PC-9 (cell line): ENCODE measurements around the gene DPP10. TPM values are rescaled to one million over a fixed set of nuclear protein-coding genes. Genes with fewer than 3 reads are reported as not detected.

Source experiments
- BruUV-seq: library from RNA; stranded (reverse); fragments of 400-500 nt; replicated peaks from 2 replicates; lab custom pipeline; 2021; lab: Mats Ljungman, UMichigan
- CTCF ChIA-PET: fragments of 300-600 bp; sonication (Branson Sonifier 250); formaldehyde crosslinking; loops from one replicate; lab custom pipeline; 2022; ENCODE audit warnings: antibody characterized with exemption; lab: Charles Lee
- POLR2A ChIA-PET: fragments of 300-600 bp; sonication (Branson Sonifier 250); formaldehyde crosslinking; loops from one replicate; lab custom pipeline; 2022; ENCODE audit warnings: antibody characterized with exemption; ENCODE audit not compliant: unreplicated experiment; lab: Charles Lee
- DNase-seq, 2 experiments: peaks; one replicate each; pipeline versions ENCODE4 v3.0.0 to v3.0.0-alpha.2; 2015 to 2022; ENCODE audit warnings: mixed read lengths in 1 of 2
- H2AFZ ChIP-seq: fragments of 200-600 bp; sonication (generic); 2 replicates; pipeline ENCODE4 v1.8.1; 2017; ENCODE audit warnings: antibody characterized with exemption
- H3F3A ChIP-seq: fragments of 200-600 bp; sonication (generic); 2 replicates; pipeline ENCODE4 v1.8.1; 2017; ENCODE audit warnings: antibody characterized with exemption, mild to moderate bottlenecking, low read depth; ENCODE audit not compliant: insufficient read depth
- H3K27ac ChIP-seq: fragments of 200-600 bp; sonication (generic); 2 replicates; pipeline ENCODE4 v1.6.1; 2016; ENCODE audit warnings: mixed run types
- H3K27me3 ChIP-seq: fragments of 200-600 bp; sonication (generic); 2 replicates; pipeline ENCODE4 v1.6.1; 2016; ENCODE audit warnings: low read depth, mixed run types; ENCODE audit not compliant: insufficient read depth
- H3K36me3 ChIP-seq: fragments of 200-600 bp; sonication (generic); 2 replicates; pipeline ENCODE4 v1.6.1; 2016; ENCODE audit warnings: low read depth, mixed run types
- H3K4me1 ChIP-seq: fragments of 200-600 bp; sonication (generic); replicated peaks from 2 replicates; pipeline ENCODE4 v1.6.1; 2016; ENCODE audit warnings: mixed run types; ENCODE audit not compliant: insufficient read depth
- H3K4me2 ChIP-seq: fragments of 200-600 bp; sonication (generic); 2 replicates; pipeline ENCODE4 v1.6.1; 2017; ENCODE audit warnings: mixed run types
- H3K4me3 ChIP-seq: fragments of 200-600 bp; sonication (generic); 2 replicates; pipeline ENCODE4 v1.6.1; 2016; ENCODE audit warnings: mixed run types
- H3K79me2 ChIP-seq: fragments of 200-600 bp; sonication (generic); 2 replicates; pipeline ENCODE4 v1.6.1; 2017; ENCODE audit warnings: low read depth, mixed run types
- H3K9me2 ChIP-seq: fragments of 200-600 bp; sonication (generic); 2 replicates; pipeline ENCODE4 v1.8.1; 2017; ENCODE audit warnings: mild to moderate bottlenecking; ENCODE audit not compliant: insufficient read depth
- H3K9me3 ChIP-seq: fragments of 200-600 bp; sonication (generic); 2 replicates; pipeline ENCODE4 v1.8.1; 2016; ENCODE audit warnings: low read depth; ENCODE audit not compliant: insufficient read depth
- H4K20me1 ChIP-seq: fragments of 200-600 bp; sonication (generic); 2 replicates; pipeline ENCODE4 v1.8.1; 2017; ENCODE audit not compliant: insufficient read depth
- CTCF ChIP-seq: fragments of 200-600 bp; sonication (generic); conservative IDR thresholded peaks from 2 replicates; pipeline ENCODE4 v1.6.1; 2017; ENCODE audit warnings: mixed run types, antibody characterized with exemption, mild to moderate bottlenecking, moderate library complexity
- EZH2 ChIP-seq: fragments of 200-600 bp; sonication (generic); IDR thresholded peaks from 2 replicates; pipeline ENCODE4 v1.8.0; 2017; ENCODE audit warnings: antibody characterized with exemption, low read depth
- intact Hi-C: fragments of 100-400 bp; cut with micrococcal nuclease; formaldehyde crosslinking; loops from one replicate; pipeline ENCODE4 v1.10.0; 2022; ENCODE audit not compliant: unreplicated experiment
- total RNA-seq: library from RNA; stranded (reverse); gene quantifications from 2 replicates; pipeline ENCODE4 v1.2.3, GENCODE V29; 2021

DPP10 gene
- total RNA-seq, 1 experiment from 2014 or later, result not detected

DNA sequence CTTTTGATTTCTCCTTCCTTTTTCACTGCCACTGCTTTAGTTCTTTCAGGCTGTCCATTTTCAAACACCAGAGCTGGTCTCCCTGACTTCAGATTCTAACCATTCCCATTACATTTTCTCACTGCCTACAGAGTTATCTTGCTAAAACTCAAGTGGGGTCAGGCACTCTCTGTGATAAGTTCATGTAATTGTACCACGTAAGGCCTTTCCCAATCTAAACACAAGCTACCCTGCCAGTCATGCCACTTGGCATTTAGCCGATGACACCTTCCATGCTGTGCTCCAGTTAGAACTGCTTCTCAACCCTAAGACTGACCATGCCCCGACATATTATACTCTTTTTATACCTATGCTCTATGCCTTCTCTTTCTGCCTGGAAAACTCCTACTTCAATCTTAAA lies 592.4 kb downstream of the DPP10 start:
- H3K27me3 ChIP-seq, result no peaks in the 10 kb centered on the region
- H2AFZ ChIP-seq, result no peak overlapping the region
- CTCF ChIA-PET, result no interaction called here
- no peaks in the 10 kb centered on the region for H3K9me3 ChIP-seq
- H3K4me3 ChIP-seq, result no peak overlapping the region
- H3K79me2 ChIP-seq, result no peaks in the 10 kb centered on the region
- DNase-seq, result no peak
- no peaks in the 10 kb centered on the region for H3K4me1 ChIP-seq
- no peaks in the 10 kb centered on the region; the same call in 1 of the 2 replicates for H3K9me2 ChIP-seq
- no peaks in the 10 kb centered on the region for H4K20me1 ChIP-seq
- no peak for TF ChIP-seq EZH2
- no peak overlapping the region for H3K27ac ChIP-seq
- intact Hi-C loops, result no loop called here
- no peak overlapping the region for H3K4me2 ChIP-seq
- no peaks in the 10 kb centered on the region for H3K36me3 ChIP-seq
- H3F3A ChIP-seq, result no peaks in the 10 kb centered on the region
- POLR2A ChIA-PET, result no interaction called here
- BruUV-seq, result no TSS peak

GRCh38 chr2:115036818-115037217 lies 594.4 kb downstream of the DPP10 start:
- H4K20me1 ChIP-seq, result no peaks in the 10 kb centered on the region
- H3K9me3 ChIP-seq, result no peaks in the 10 kb centered on the region
- no peaks in the 10 kb centered on the region for H3K36me3 ChIP-seq
- ChIA-PET CTCF (no interaction called here), POLR2A (no interaction called here)
- H3K27ac ChIP-seq, result no peak overlapping the region
- H3K4me1 ChIP-seq, result no peaks in the 10 kb centered on the region
- no peaks in the 10 kb centered on the region for H3K27me3 ChIP-seq
- H2AFZ ChIP-seq, result no peak overlapping the region
- H3F3A ChIP-seq, result no peaks in the 10 kb centered on the region
- H3K79me2 ChIP-seq, result no peaks in the 10 kb centered on the region
- no peak overlapping the region for H3K4me2 ChIP-seq
- no peak overlapping the region for H3K4me3 ChIP-seq
- TF ChIP-seq CTCF (no peak), EZH2 (no peak)
- BruUV-seq, result no TSS peak
- no peaks in the 10 kb centered on the region; the same call in 1 of the 2 replicates for H3K9me2 ChIP-seq
- intact Hi-C loops, result no loop called here
- no peak for DNase-seq

DNA sequence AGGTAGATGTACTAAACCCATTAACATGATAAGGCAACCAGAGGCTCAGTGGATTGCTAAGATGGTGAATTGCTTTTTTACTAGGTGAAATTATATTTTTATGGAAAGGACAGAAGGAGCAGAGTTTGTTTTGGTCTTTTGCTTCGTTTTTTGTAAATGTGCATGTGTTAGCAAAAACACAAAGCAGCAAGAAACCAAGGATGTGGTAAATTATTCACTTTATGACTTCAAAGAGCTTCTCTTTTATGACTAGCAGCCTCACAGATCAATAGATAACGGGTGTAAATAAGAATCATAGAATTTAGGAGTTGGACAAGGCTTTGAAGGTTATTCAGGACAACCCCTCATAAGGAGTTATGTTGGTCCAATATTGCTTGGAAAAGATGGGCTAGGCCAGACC lies 615.0 kb downstream of the DPP10 start:
- no peaks in the 10 kb centered on the region for H3F3A ChIP-seq
- no TSS peak for BruUV-seq
- intact Hi-C loops, result no loop called here
- ChIA-PET CTCF (no interaction called here), POLR2A (no interaction called here)
- H3K9me3 ChIP-seq, result no peaks in the 10 kb centered on the region
- H3K9me2 ChIP-seq, result no peaks in the 10 kb centered on the region; the same call in 1 of the 2 replicates
- H4K20me1 ChIP-seq, result no peaks in the 10 kb centered on the region
- H3K36me3 ChIP-seq, result no peaks in the 10 kb centered on the region
- H3K4me3 ChIP-seq, result no peak overlapping the region
- H3K4me2 ChIP-seq, result no peak overlapping the region
- TF ChIP-seq EZH2 (no peak), CTCF (no peak)
- DNase-seq, result no peak
- no peaks in the 10 kb centered on the region for H3K79me2 ChIP-seq
- no peak overlapping the region for H2AFZ ChIP-seq
- H3K4me1 ChIP-seq, result no peaks in the 10 kb centered on the region
- no peak overlapping the region for H3K27ac ChIP-seq
- no peaks in the 10 kb centered on the region for H3K27me3 ChIP-seq

GRCh38 chr2:115070002-115070401 lies 627.6 kb downstream of the DPP10 start:
- no peaks in the 10 kb centered on the region for H3F3A ChIP-seq
- DNase-seq, result no peak
- intact Hi-C loops, result no loop called here
- no TSS peak for BruUV-seq
- ChIA-PET POLR2A (no interaction called here), CTCF (no interaction called here)
- H3K27me3 ChIP-seq, result no peaks in the 10 kb centered on the region
- H3K4me1 ChIP-seq, result no peaks in the 10 kb centered on the region
- TF ChIP-seq EZH2 (no peak), CTCF (no peak)
- no peaks in the 10 kb centered on the region for H3K36me3 ChIP-seq
- H4K20me1 ChIP-seq, result no peaks in the 10 kb centered on the region
- no peak overlapping the region for H3K4me3 ChIP-seq
- H3K4me2 ChIP-seq, result no peak overlapping the region
- H3K27ac ChIP-seq, result no peak overlapping the region
- H3K9me3 ChIP-seq, result no peaks in the 10 kb centered on the region
- H2AFZ ChIP-seq, result no peak overlapping the region
- H3K79me2 ChIP-seq, result no peaks in the 10 kb centered on the region
- no peaks in the 10 kb centered on the region for H3K9me2 ChIP-seq
